AG09309 (cell line): ENCODE measurements around the gene ARPP19.
"Not testable (repeated sequence)": the region's sequence is repeated elsewhere in the genome, so short reads cannot be mapped to it uniquely, and the experiment has no call there.

Experiments used
- DNase-seq: peaks from one replicate; pipeline ENCODE4 v3.0.0-alpha.2; 2010; ENCODE audit warnings: low read depth
- H3K4me3 ChIP-seq: 2 replicates; pipeline ENCODE4 v1.5.1; 2011; ENCODE audit warnings: mild to moderate bottlenecking, low read depth, low read length, moderate library complexity; ENCODE audit not compliant: control insufficient read depth
- TF ChIP-seq, protein P1 (sequence below): IDR thresholded peaks from 2 replicates; pipeline ENCODE4 v1.5.1; 2011; ENCODE audit warnings: mild to moderate bottlenecking, low read depth, low read length, inconsistent platforms; ENCODE audit not compliant: insufficient read depth, control insufficient read depth; ENCODE audit errors: missing control alignments

The ARPP19 gene

DNA sequence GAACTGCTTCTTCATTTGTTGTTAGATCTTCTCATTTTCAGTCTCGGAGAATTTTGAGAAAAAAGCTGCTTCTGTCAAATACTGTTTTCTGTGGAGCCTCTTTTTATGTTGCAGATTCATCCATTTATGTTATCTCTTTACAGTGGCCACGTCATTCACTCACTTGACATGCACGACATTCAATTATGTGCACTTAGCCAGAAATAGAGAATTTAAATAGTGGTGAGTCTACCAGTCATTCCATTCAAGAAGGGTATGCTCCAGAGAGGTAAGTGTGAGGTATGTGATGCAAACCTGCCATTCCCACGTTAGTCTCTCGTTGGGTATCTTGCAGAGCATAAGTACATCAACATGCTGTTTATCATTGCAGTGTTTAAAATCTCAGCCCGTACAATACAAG lies 9.8 kb downstream of the ARPP19 start:
- H3K4me3 ChIP-seq = no peak overlapping the region
- TF ChIP-seq, protein P1, sequence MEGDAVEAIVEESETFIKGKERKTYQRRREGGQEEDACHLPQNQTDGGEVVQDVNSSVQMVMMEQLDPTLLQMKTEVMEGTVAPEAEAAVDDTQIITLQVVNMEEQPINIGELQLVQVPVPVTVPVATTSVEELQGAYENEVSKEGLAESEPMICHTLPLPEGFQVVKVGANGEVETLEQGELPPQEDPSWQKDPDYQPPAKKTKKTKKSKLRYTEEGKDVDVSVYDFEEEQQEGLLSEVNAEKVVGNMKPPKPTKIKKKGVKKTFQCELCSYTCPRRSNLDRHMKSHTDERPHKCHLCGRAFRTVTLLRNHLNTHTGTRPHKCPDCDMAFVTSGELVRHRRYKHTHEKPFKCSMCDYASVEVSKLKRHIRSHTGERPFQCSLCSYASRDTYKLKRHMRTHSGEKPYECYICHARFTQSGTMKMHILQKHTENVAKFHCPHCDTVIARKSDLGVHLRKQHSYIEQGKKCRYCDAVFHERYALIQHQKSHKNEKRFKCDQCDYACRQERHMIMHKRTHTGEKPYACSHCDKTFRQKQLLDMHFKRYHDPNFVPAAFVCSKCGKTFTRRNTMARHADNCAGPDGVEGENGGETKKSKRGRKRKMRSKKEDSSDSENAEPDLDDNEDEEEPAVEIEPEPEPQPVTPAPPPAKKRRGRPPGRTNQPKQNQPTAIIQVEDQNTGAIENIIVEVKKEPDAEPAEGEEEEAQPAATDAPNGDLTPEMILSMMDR = no peak
- DNase-seq = no peak

DNA sequence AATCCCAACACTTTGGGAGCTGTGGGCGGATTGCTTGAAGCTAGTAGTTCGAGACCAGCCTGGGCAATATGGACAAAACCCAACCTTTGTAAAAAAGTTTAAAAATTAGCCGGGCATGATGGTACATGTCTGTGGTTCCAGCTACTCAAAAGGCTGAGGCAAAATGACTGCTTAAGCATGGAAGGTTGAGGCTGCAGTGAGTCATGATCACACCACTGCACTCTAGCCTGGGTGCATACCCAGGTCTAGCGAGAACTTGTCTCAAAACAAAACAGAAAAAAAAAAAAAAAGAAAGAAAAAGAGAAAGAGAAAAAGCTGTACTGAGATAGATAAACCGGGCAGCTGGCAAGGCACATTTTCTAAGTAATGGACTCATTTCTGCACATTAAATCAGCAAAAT lies 10.6 kb downstream of the ARPP19 start:
- DNase-seq = no peak
- TF ChIP-seq, protein P1 = no peak
- H3K4me3 ChIP-seq = no peak overlapping the region

DNA sequence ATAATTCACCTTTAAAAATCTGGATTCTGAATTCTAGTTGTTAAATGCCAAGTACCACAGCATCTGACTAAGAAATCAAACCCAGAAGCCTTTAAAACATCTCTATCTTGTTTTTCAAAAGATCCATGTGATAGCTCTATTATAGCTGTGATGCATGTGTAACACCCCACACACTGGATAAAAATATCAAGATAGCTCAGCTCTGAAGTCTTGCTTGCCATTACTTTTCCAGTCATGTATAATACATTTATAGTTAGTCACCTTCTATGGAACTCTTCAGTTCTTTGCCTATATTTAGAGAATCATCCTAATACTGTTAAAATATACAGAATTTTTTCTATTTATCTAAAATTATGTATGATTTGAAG lies 11.6 kb downstream of the ARPP19 start:
- TF ChIP-seq, protein P1 = no peak
- no peak for DNase-seq
- no peak overlapping the region for H3K4me3 ChIP-seq

DNA sequence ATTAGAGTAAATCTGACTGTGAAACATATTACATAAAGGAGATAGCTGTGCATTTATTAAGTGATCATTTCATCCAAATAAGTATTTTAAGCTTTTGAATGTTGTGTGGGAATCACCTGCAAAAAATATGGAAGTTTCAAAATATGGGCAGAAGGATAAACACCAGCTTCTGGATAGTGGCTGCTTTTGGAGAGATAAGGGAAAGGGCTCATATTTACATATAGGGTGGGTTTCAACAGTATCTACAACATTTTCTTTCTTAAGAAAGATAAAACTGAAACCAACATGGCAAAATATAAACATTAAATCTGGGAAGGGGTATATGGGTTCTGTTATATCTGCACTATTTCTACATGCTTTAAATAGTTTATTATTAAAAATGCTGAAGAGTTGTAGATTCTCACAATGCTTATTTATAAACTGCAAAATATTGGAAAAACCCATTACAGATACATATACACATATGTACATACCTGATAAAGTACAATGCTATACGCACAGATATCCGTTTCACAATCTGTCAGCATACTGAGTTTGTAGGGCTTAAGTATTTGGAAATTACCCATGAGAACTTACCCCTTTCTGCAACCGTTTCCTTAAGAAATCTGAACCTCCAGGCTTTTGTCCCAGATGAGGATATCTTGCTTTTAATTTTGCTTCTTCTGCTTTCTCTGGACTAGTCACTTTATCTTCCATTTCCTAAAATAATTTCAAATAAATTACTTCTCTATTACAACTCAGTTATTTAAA lies 12.1 kb downstream of the ARPP19 start:
- DNase-seq = no peak
- TF ChIP-seq, protein P1 = no peak
- no peak overlapping the region for H3K4me3 ChIP-seq

DNA sequence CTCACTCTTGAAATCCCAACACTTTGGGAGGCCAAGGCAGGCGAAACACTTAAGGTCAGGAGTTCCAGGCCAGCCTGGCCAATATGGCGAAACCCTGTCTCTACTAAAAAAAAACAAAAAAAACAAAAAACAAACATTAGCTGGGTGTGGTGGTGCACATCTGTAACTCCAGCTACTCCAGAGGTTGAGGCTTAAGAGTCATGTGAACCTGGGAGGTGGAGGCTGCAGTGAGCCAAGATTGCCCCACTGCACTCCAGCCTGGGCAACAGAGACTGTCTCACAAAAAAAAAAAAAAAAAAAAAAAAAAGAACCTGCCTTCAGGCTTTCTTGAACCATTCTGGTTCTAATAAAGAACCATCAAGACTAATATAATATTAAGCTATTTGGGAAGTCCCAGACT lies 16.5 kb downstream of the ARPP19 start:
- DNase-seq = no peak
- TF ChIP-seq, protein P1 = no peak
- no peak overlapping the region for H3K4me3 ChIP-seq

DNA sequence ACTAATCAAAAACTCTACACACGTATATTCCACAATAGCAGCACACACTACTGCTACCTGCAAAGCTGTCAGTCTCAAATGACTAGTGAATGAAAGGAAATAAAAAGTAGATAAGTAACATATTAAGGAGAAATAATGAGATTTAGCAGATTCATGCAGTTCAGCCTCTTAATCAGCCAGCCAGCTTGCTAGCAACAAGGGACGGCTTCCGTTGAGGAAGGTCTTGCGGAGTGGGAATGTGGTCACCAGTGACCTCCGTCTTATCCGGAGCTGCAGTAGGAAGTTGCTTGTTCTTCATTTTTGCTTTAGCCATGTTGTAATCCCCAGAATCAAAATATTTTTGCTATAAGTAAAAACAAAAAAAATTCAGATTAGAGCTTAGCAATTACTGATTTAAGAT lies 17.1 kb downstream of the ARPP19 start:
- TF ChIP-seq, protein P1 = no peak
- DNase-seq = no peak
- no peak overlapping the region for H3K4me3 ChIP-seq

DNA sequence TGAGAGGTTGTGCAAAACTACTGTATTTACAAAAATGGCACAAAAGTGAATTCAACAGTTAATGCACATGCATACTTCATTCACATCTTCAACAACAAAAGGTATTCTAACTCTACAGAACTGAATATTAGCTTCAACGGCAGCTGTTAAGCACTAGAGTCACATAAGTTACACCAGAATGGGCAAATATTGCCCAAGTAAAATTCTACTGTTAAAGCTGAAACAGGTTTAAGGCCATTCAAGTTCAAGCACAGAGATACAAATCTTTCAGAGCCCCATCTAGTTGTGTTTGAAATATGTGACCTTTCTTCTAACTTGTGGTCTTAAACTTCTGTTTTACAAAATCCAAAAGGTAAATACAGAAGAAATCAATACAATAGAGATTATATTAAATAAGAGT lies 17.6 kb downstream of the ARPP19 start:
- not testable (repeated sequence) for DNase-seq, H3K4me3 ChIP-seq
